ENCODE measurements around the gene ACAD8. TPM values are rescaled to one million over a fixed set of nuclear protein-coding genes. Genes with fewer than 3 reads are reported as not detected.

The ACAD8 gene
- total RNA-seq, 1 donor from 2014 or later: 27.3 TPM

- intact Hi-C loops (cut with micrococcal nuclease): no loop called here
- no peaks in the 10 kb centered on the region for H3K9me3 Mint-ChIP-seq
- H3K36me3 Mint-ChIP-seq (ENCODE audit: low read depth): peaks cover 52% of the 10 kb centered on the region
Measured at GRCh38 chr11:134261626-134262488, 8.5 kb downstream of the ACAD8 start.

GRCh38 chr11:134264966-134265764, 11.8 kb downstream of the ACAD8 start:
- Mint-ChIP-seq H3K27me3 (ENCODE audit: low read depth) (no peaks in the 10 kb centered on the region), H3K4me1 (ENCODE audit: low read depth) (peaks cover 39% of the 10 kb centered on the region), H3K9me3 (no peaks in the 10 kb centered on the region), H3K36me3 (ENCODE audit: low read depth) (peaks cover 26% of the 10 kb centered on the region), H3K4me3 (ENCODE audit: low read depth) (no peak overlapping the region), H3K27ac (peak overlapping the region; percentile 28)
- DNase-seq (ENCODE audit: low spot score): no peak
- intact Hi-C loops (cut with micrococcal nuclease): no loop called here

More at GRCh38 chr11:134261626-134262488, 8.5 kb downstream of the ACAD8 start:
- peaks cover 31% of the 10 kb centered on the region for H3K4me1 Mint-ChIP-seq (ENCODE audit: low read depth)
- no peak overlapping the region for H3K4me3 Mint-ChIP-seq (ENCODE audit: low read depth)
- H3K27ac Mint-ChIP-seq: no peak overlapping the region
- H3K27me3 Mint-ChIP-seq (ENCODE audit: low read depth): no peaks in the 10 kb centered on the region
- peak; percentile 27 for DNase-seq (ENCODE audit: low spot score)

GRCh38 chr11:134266440-134266839, 13.1 kb downstream of the ACAD8 start:
- no peak for DNase-seq (ENCODE audit: low spot score)
- no peak overlapping the region for H3K27ac Mint-ChIP-seq
- peaks cover 20% of the 10 kb centered on the region for H3K36me3 Mint-ChIP-seq (ENCODE audit: low read depth)
- H3K9me3 Mint-ChIP-seq: no peaks in the 10 kb centered on the region
- no peak overlapping the region for H3K4me3 Mint-ChIP-seq (ENCODE audit: low read depth)
- intact Hi-C loops (cut with micrococcal nuclease): no loop called here
- no peaks in the 10 kb centered on the region for H3K27me3 Mint-ChIP-seq (ENCODE audit: low read depth)
- peaks cover 44% of the 10 kb centered on the region for H3K4me1 Mint-ChIP-seq (ENCODE audit: low read depth)

DNA sequence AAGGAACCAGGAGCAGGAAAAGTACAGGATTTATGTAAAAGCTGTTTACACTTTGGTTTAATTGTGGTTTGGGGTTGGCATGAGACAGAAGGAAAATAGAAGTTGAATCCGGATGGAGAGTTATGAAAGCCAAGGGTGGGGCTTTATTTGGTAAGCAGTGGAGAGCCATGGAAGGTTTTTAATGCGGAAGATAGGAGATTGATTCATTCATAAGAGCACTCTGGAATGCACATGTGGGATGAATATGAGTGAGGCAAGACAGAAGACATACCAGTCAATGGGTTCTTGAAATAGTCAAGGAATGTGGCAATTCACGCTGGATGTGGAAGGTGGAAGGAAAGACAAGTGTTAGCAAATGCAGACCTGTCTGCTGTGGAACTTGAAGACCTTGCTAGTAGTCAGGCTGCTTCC, 13.5 kb downstream of the ACAD8 start:
- DNase-seq (ENCODE audit: low spot score): no peak
- intact Hi-C loops (cut with micrococcal nuclease): no loop called here
- no peak overlapping the region for H3K27ac Mint-ChIP-seq

GRCh38 chr11:134267461-134267860, 14.1 kb downstream of the ACAD8 start:
- intact Hi-C loops (cut with micrococcal nuclease): no loop called here
- H3K27me3 Mint-ChIP-seq (ENCODE audit: low read depth): no peaks in the 10 kb centered on the region
- DNase-seq (ENCODE audit: low spot score): no peak
- H3K4me1 Mint-ChIP-seq (ENCODE audit: low read depth): peaks cover 45% of the 10 kb centered on the region
- no peak overlapping the region for H3K27ac Mint-ChIP-seq
- H3K9me3 Mint-ChIP-seq: no peaks in the 10 kb centered on the region
- peaks cover 16% of the 10 kb centered on the region for H3K36me3 Mint-ChIP-seq (ENCODE audit: low read depth)
- no peak overlapping the region for H3K4me3 Mint-ChIP-seq (ENCODE audit: low read depth)

More for the DNA sequence above, 13.5 kb downstream of the ACAD8 start:
- H3K4me3 Mint-ChIP-seq (ENCODE audit: low read depth): no peak overlapping the region
- H3K9me3 Mint-ChIP-seq: no peaks in the 10 kb centered on the region
- peaks cover 19% of the 10 kb centered on the region for H3K36me3 Mint-ChIP-seq (ENCODE audit: low read depth)
- H3K4me1 Mint-ChIP-seq (ENCODE audit: low read depth): peaks cover 45% of the 10 kb centered on the region
- no peaks in the 10 kb centered on the region for H3K27me3 Mint-ChIP-seq (ENCODE audit: low read depth)

DNA sequence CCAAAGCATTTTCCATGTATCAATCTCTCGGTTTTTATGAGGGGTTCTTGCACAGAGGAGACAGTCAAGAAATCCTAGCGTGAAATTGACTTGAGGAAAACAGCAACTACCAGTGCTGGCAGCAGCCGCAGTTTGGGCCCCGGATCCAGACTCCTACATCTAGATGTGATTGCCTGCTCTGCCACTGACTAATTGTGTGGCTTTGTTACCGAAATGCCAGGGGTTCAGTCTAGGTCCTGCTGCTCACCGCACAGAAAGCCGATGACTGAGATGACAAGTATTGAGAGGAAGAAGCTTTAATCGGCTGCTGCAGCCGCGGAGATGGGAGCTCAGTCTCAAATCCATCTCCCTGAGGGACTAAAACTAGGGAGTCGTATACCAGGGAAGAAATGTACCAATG, 14.6 kb downstream of the ACAD8 start:
- no peaks in the 10 kb centered on the region for H3K27me3 Mint-ChIP-seq (ENCODE audit: low read depth)
- intact Hi-C loops (cut with micrococcal nuclease): no loop called here
- H3K27ac Mint-ChIP-seq: no peak overlapping the region
- peaks cover 50% of the 10 kb centered on the region for H3K4me1 Mint-ChIP-seq (ENCODE audit: low read depth)
- no peaks in the 10 kb centered on the region for H3K9me3 Mint-ChIP-seq
- H3K36me3 Mint-ChIP-seq (ENCODE audit: low read depth): peaks cover 20% of the 10 kb centered on the region
- no peak for DNase-seq (ENCODE audit: low spot score)
- H3K4me3 Mint-ChIP-seq (ENCODE audit: low read depth): no peak overlapping the region

DNA sequence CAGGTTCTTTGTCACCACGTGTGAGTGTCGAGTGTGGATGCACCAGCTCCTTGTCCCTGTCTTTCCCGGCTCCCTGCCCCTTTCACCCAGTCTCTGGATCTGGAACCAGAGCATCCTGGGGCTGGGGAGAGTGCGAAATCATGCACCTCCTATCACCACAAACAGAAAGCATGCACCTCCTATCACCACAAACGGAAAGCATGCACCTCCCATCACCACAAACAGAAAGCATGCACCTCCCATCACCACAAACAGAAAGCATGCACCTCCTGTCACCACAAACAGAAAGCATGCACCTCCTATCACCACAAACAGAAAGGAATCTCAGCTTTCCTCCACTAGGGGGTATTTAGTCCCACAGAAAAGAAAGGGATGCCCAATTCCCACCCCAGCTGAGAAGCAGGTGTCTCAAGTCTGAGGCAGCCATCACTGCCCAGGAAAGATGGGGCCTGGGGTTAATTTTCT, 16.9 kb downstream of the ACAD8 start:
- peak overlapping the region; percentile 43 for H3K27ac Mint-ChIP-seq
- peaks cover 68% of the 10 kb centered on the region for H3K4me1 Mint-ChIP-seq (ENCODE audit: low read depth)
- no peaks in the 10 kb centered on the region for H3K27me3 Mint-ChIP-seq (ENCODE audit: low read depth)
- peaks cover 17% of the 10 kb centered on the region for H3K36me3 Mint-ChIP-seq (ENCODE audit: low read depth)
- intact Hi-C loops (cut with micrococcal nuclease): no loop called here
- peak overlapping the region; percentile 38 for H3K4me3 Mint-ChIP-seq (ENCODE audit: low read depth)
- H3K9me3 Mint-ChIP-seq: no peaks in the 10 kb centered on the region
- peak; percentile 50 for DNase-seq (ENCODE audit: low spot score)

DNA sequence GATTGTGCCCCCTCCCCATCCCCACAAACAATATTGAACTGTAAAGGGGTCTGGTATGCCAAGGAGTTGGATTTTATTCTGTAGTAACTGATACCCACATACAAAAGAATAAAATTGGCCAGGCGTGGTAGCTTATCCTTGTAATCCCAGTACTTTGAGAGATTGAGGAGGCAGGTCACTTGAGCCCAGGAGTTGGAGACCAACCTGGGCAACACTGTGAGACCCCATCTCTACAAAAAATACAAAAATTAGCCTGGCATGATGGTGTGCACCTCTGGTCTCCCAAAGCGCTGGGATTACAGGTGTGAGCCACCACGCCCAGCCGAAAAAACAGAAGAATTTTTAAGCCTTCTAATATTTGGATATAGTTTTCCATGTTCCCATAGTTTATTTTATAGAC, 18.6 kb downstream of the ACAD8 start:
- peaks cover 59% of the 10 kb centered on the region for H3K4me1 Mint-ChIP-seq (ENCODE audit: low read depth)
- peaks cover 10% of the 10 kb centered on the region for H3K36me3 Mint-ChIP-seq (ENCODE audit: low read depth)
- H3K9me3 Mint-ChIP-seq: no peaks in the 10 kb centered on the region
- DNase-seq (ENCODE audit: low spot score): no peak
- no peaks in the 10 kb centered on the region for H3K27me3 Mint-ChIP-seq (ENCODE audit: low read depth)
- H3K27ac Mint-ChIP-seq: no peak overlapping the region
- intact Hi-C loops (cut with micrococcal nuclease): no loop called here
- H3K4me3 Mint-ChIP-seq (ENCODE audit: low read depth): no peak overlapping the region

GRCh38 chr11:134272381-134273316, 19.3 kb downstream of the ACAD8 start:
- Mint-ChIP-seq H3K4me3 (ENCODE audit: low read depth) (peak overlapping the region; percentile 24), H3K4me1 (ENCODE audit: low read depth) (peaks cover 62% of the 10 kb centered on the region), H3K36me3 (ENCODE audit: low read depth) (peaks cover 13% of the 10 kb centered on the region), H3K27me3 (ENCODE audit: low read depth) (peaks cover 2% of the 10 kb centered on the region), H3K27ac (peak overlapping the region; percentile 42), H3K9me3 (no peaks in the 10 kb centered on the region)
- no peak for DNase-seq (ENCODE audit: low spot score)
- intact Hi-C loops (cut with micrococcal nuclease): no loop called here

DNA sequence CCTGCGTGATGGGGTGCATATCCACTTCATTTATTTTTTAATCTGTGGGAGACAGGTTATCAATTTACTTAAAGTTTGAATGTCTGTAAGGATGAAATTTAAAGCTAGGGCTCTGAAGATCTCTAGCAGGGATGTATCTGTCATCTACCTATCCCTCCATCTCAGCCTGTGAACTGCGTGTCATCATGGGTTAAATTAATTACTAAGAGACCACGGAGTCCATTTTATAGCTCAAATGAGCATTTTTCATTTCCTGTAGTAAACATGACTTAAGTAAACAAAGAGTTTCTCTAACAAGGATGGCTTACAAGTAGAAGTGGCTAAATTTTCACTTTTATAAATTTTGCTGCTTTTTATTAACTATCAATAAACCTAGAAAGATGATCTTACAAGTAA, 19.9 kb downstream of the ACAD8 start:
- DNase-seq (ENCODE audit: low spot score): no peak
- peaks cover 58% of the 10 kb centered on the region for H3K4me1 Mint-ChIP-seq (ENCODE audit: low read depth)

DNA sequence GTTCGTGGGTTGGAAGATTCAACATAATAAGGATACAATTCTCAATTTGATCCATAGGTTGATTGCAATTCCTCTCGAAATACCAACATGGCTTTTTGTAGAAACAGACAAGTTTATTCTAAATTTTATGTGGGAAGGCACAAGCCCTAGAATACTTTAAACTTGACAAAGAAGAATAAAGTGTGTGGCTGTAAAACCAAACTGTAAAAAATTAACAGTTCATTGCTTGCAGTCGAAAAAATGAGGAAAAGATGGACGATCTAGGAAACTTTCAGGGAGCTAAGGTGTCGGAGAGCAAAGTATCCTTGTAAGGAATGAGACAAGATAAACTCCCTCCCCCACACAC, 21.8 kb downstream of the ACAD8 start:
- no peak for DNase-seq (ENCODE audit: low spot score)
- peak overlapping the region; percentile 87 for H3K4me3 Mint-ChIP-seq (ENCODE audit: low read depth)
- H3K4me1 Mint-ChIP-seq (ENCODE audit: low read depth): peaks cover 58% of the 10 kb centered on the region
- peak overlapping the region; percentile 96 for H3K27ac Mint-ChIP-seq
- intact Hi-C loops (cut with micrococcal nuclease): loop anchor here (1.0 kb wide), 2 partner anchors 22 to 56 kb away; partner anchors contain the start of genes ACAD8, GLB1L2 and THYN1
- H3K9me3 Mint-ChIP-seq: peaks cover 5% of the 10 kb centered on the region
- peaks cover 31% of the 10 kb centered on the region for H3K36me3 Mint-ChIP-seq (ENCODE audit: low read depth)
- peaks cover 2% of the 10 kb centered on the region for H3K27me3 Mint-ChIP-seq (ENCODE audit: low read depth)

More for the DNA sequence above, 19.9 kb downstream of the ACAD8 start:
- Mint-ChIP-seq H3K27me3 (ENCODE audit: low read depth) (peaks cover 2% of the 10 kb centered on the region), H3K4me3 (ENCODE audit: low read depth) (peak overlapping the region; percentile 24), H3K36me3 (ENCODE audit: low read depth) (peaks cover 15% of the 10 kb centered on the region), H3K9me3 (peaks cover 1% of the 10 kb centered on the region), H3K27ac (no peak overlapping the region)
- intact Hi-C loops (cut with micrococcal nuclease): no loop called here

All from activated T-helper 2 cell treated with anti-CD3 and anti-CD28 coated beads, Interferon-gamma antibody, Interleukin-2, Interleukin-4, amounts not matched to agents 10 μg/mL and 5 μg/mL and 100 μg/mL, durations not matched to agents 14 hours and 24 hours and 36 hours (primary cell).